OCI-LY1 (cell line): ENCODE measurements around the gene ARHGAP6.
"Not testable (repeated sequence)": the region's sequence is repeated elsewhere in the genome, so short reads cannot be mapped to it uniquely, and the experiment has no call there.

Source experiments
- H2AFZ ChIP-seq: fragments of 200-600 bp; sonication (generic), shearing (Covaris generic); 2 replicates; pipeline ENCODE4 v1.6.0; 2014; ENCODE audit warnings: antibody characterized with exemption, mild to moderate bottlenecking, low read length
- H3F3A ChIP-seq: fragments of 200-600 bp; sonication (generic), shearing (Covaris generic); 2 replicates; pipeline ENCODE4 v1.6.0; 2014; ENCODE audit warnings: mild to moderate bottlenecking, antibody characterized with exemption, low read length, moderate library complexity; ENCODE audit not compliant: insufficient read depth
- H3K27ac ChIP-seq: fragments of 200-600 bp; sonication (generic); 2 replicates; pipeline ENCODE4 v1.5.1; 2014; ENCODE audit warnings: low read length, mixed run types, mild to moderate bottlenecking, low read depth; ENCODE audit not compliant: poor library complexity, severe bottlenecking
- H3K27me3 ChIP-seq: fragments of 200-600 bp; sonication (generic); 2 replicates; pipeline ENCODE4 v1.6.0; 2014; ENCODE audit warnings: antibody characterized with exemption, mild to moderate bottlenecking, low read length, moderate library complexity; ENCODE audit not compliant: insufficient read depth
- H3K36me3 ChIP-seq: fragments of 200-600 bp; sonication (generic); 2 replicates; pipeline ENCODE4 v1.6.1; 2014; ENCODE audit warnings: mild to moderate bottlenecking, antibody characterized with exemption, low read length, moderate library complexity, mixed read lengths; ENCODE audit not compliant: insufficient read depth
- H3K4me1 ChIP-seq: fragments of 200-600 bp; sonication (generic); 2 replicates; pipeline ENCODE4 v1.5.1; 2014; ENCODE audit warnings: mild to moderate bottlenecking, low read length, moderate library complexity; ENCODE audit not compliant: insufficient read depth, severe bottlenecking
- H3K4me2 ChIP-seq: fragments of 200-600 bp; sonication (generic), shearing (Covaris generic); 2 replicates; pipeline ENCODE4 v1.6.1; 2014; ENCODE audit warnings: low read length
- H3K4me3 ChIP-seq: fragments of 200-600 bp; sonication (generic); 2 replicates; pipeline ENCODE4 v1.5.1; 2014; ENCODE audit warnings: low read length, low read depth, mild to moderate bottlenecking, mixed read lengths; ENCODE audit not compliant: poor library complexity, severe bottlenecking
- H3K79me2 ChIP-seq: fragments of 200-600 bp; shearing (Covaris generic); 2 replicates; pipeline ENCODE4 v1.6.1; 2016; ENCODE audit warnings: mixed run types, low read length, mixed read lengths; ENCODE audit not compliant: insufficient read depth
- H3K9ac ChIP-seq: fragments of 200-600 bp; sonication (generic), shearing (Covaris generic); 2 replicates; pipeline ENCODE4 v1.6.1; 2014; ENCODE audit warnings: mild to moderate bottlenecking, low read length, mixed read lengths
- H3K9me2 ChIP-seq: fragments of 200-600 bp; sonication (generic), shearing (Covaris generic); 2 replicates; pipeline ENCODE4 v1.6.1; 2014; ENCODE audit warnings: low read depth, mild to moderate bottlenecking, low read length, mixed read lengths
- H3K9me3 ChIP-seq: fragments of 200-600 bp; shearing (Covaris generic); 2 replicates; pipeline ENCODE4 v1.6.1; 2014; ENCODE audit warnings: low read length, mixed read lengths
- H4K20me1 ChIP-seq: fragments of 200-600 bp; sonication (generic), shearing (Covaris generic); 2 replicates; pipeline ENCODE4 v1.6.0; 2016; ENCODE audit warnings: mild to moderate bottlenecking, low read length; ENCODE audit not compliant: insufficient read depth
- EZH2 ChIP-seq: fragments of 200-600 bp; sonication (generic), shearing (Covaris generic); IDR thresholded peaks from 2 replicates; pipeline ENCODE4 v1.8.0; 2017; ENCODE audit warnings: borderline replicate concordance, mixed run types, mild to moderate bottlenecking, antibody characterized with exemption, low read length, moderate library complexity, mixed read lengths
- TF ChIP-seq, protein P1 (sequence below): fragments of 200-600 bp; sonication (generic), shearing (Covaris generic); IDR thresholded peaks from 2 replicates; pipeline ENCODE4 v1.5.1; 2017; ENCODE audit warnings: mild to moderate bottlenecking, antibody characterized with exemption, low read length, moderate library complexity, mixed read lengths

ARHGAP6 gene

DNA sequence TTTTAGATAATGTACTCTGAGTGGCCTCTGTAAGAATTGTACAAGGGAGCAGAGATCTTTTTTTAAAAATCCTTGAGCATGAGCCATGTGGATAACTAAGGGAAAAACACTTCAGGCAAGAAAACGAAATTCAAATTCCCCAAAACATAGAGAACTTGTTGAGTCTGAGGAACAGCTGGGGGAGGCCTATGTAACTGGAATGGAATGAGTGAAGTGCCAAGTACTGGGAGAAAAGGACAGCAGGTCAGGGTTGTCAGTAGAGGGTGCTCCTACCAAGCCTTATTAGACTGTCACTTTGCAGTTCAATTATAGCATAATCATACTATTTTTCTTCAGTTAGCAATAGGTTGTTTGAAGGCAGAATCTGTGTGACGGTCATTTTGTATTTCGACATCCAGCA, 135.1 kb downstream of the ARHGAP6 start:
- Histone ChIP-seq H3K9ac (no peak overlapping the region), H3K9me3 (no peaks in the 10 kb centered on the region), H4K20me1 (no peaks in the 10 kb centered on the region), H3K4me1 (no peaks in the 10 kb centered on the region), H3K36me3 (no peaks in the 10 kb centered on the region), H3K27me3 (no peaks in the 10 kb centered on the region), H2AFZ (no peak overlapping the region), H3K4me3 (no peak overlapping the region), H3K79me2 (no peaks in the 10 kb centered on the region), H3K9me2 (no peaks in the 10 kb centered on the region), H3K27ac (no peak overlapping the region), H3K4me2 (no peak overlapping the region), H3F3A (no peaks in the 10 kb centered on the region)
- TF ChIP-seq, protein P1, sequence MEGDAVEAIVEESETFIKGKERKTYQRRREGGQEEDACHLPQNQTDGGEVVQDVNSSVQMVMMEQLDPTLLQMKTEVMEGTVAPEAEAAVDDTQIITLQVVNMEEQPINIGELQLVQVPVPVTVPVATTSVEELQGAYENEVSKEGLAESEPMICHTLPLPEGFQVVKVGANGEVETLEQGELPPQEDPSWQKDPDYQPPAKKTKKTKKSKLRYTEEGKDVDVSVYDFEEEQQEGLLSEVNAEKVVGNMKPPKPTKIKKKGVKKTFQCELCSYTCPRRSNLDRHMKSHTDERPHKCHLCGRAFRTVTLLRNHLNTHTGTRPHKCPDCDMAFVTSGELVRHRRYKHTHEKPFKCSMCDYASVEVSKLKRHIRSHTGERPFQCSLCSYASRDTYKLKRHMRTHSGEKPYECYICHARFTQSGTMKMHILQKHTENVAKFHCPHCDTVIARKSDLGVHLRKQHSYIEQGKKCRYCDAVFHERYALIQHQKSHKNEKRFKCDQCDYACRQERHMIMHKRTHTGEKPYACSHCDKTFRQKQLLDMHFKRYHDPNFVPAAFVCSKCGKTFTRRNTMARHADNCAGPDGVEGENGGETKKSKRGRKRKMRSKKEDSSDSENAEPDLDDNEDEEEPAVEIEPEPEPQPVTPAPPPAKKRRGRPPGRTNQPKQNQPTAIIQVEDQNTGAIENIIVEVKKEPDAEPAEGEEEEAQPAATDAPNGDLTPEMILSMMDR: no peak
- TF ChIP-seq EZH2: no peak

DNA sequence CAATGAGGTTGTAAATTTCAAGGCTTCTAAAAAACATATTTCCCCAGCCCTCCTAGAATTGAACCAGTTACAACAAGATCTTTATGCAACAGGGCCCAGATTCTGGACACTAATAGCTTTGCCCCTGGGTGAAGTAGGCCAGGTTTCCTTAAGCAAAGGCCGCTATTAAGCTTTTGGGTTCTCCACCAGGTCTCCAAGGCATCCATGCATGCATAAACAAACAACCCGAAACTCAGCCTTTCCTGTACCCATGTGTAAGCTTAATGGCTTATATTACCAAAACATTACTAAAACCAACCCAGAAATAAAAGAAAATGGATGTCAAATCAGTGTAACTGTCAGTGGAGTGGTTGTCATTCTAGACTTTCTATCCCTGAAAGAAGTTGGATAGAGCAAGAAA, 137.1 kb downstream of the ARHGAP6 start:
- Histone ChIP-seq H3F3A (no peaks in the 10 kb centered on the region), H3K9me3 (no peaks in the 10 kb centered on the region)

DNA sequence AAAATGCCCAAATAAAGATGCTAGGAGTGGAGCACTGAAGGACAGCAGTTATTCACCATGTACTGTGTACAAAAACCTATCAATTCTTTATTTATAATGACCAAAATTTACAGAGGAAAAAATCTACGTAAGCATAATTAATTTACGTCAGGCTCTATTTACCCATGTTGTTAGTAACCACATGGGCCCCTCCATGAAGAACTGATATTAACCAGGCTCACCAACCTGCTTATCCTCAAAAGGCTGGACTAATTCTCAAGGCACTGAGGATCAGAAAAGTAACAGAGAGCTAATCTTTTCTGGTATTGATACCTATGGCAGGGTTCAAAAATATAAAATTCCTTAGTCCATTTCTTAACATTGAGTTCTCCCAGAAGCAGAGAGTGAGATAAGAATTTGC, 140.0 kb downstream of the ARHGAP6 start:
- TF ChIP-seq, protein P1: no peak
- TF ChIP-seq EZH2: no peak
- Histone ChIP-seq H3K27ac (no peak overlapping the region), H3K4me2 (no peak overlapping the region), H3K4me1 (no peaks in the 10 kb centered on the region), H4K20me1 (no peaks in the 10 kb centered on the region), H3K79me2 (no peaks in the 10 kb centered on the region), H3K9ac (no peak overlapping the region), H2AFZ (no peak overlapping the region), H3K9me2 (no peaks in the 10 kb centered on the region), H3F3A (no peaks in the 10 kb centered on the region), H3K36me3 (no peaks in the 10 kb centered on the region), H3K9me3 (no peaks in the 10 kb centered on the region), H3K27me3 (no peaks in the 10 kb centered on the region), H3K4me3 (no peak overlapping the region)

More for the DNA sequence above, 137.1 kb downstream of the ARHGAP6 start:
- no peaks in the 10 kb centered on the region for H3K4me1 ChIP-seq
- H3K4me3 ChIP-seq: no peak overlapping the region
- no peak overlapping the region for H3K9ac ChIP-seq
- H3K79me2 ChIP-seq: no peaks in the 10 kb centered on the region
- TF ChIP-seq, protein P1: no peak
- TF ChIP-seq EZH2: no peak
- H3K27ac ChIP-seq: no peak overlapping the region
- no peak overlapping the region for H3K4me2 ChIP-seq
- no peak overlapping the region for H2AFZ ChIP-seq
- no peaks in the 10 kb centered on the region for H3K9me2 ChIP-seq
- no peaks in the 10 kb centered on the region for H3K27me3 ChIP-seq
- H3K36me3 ChIP-seq: no peaks in the 10 kb centered on the region
- H4K20me1 ChIP-seq: no peaks in the 10 kb centered on the region

DNA sequence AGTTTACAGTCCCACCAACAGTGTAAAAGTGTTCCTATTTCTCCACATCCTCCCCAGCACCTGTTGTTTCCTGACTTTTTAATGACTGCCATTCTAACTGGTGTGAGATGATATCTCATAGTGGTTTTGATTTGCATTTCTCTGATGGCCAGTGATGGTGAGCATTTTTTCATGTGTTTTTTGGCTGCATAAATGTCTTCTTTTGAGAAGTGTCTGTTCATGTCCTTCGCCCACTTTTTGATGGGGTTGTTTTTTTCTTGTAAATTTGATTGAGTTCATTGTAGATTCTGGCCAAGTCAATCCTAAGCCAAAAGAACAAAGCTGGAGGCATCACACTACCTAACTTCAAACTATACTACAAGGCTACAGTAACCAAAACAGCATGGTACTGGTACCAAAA, 146.5 kb downstream of the ARHGAP6 start:
- not testable (repeated sequence) for H3K9ac ChIP-seq, H3K27ac ChIP-seq, H3K4me3 ChIP-seq, H3K27me3 ChIP-seq, H3K9me2 ChIP-seq, H3K36me3 ChIP-seq, H3K9me3 ChIP-seq, H3K4me2 ChIP-seq, H3K4me1 ChIP-seq, H3F3A ChIP-seq, H4K20me1 ChIP-seq, H2AFZ ChIP-seq, H3K79me2 ChIP-seq
